Panc1 (cell line): ENCODE results near the gene PELI1. TPM values are rescaled to one million over a fixed set of nuclear protein-coding genes. Genes with fewer than 3 reads are reported as not detected.

Experiments used
- ATAC-seq: fragments of 200-7000 bp; cut with Tn5 transposase; 2 replicates; pipeline ENCODE4 v1.9.1; 2020; ENCODE audit warnings: mild to moderate bottlenecking, moderate library complexity
- BruUV-seq: library from RNA; stranded (reverse); fragments of 400-500 nt; replicated peaks from 2 replicates; lab custom pipeline; 2021; lab: Mats Ljungman, UMichigan
- CTCF ChIA-PET: fragments of 300-600 bp; sonication (Branson Sonifier 250); formaldehyde crosslinking; loops from one replicate; lab custom pipeline; 2022; ENCODE audit warnings: antibody characterized with exemption; lab: Charles Lee
- POLR2A ChIA-PET: fragments of 300-600 bp; sonication (Branson Sonifier 250); formaldehyde crosslinking; loops from one replicate; lab custom pipeline; 2022; ENCODE audit warnings: antibody characterized with exemption; lab: Charles Lee
- DNase-seq: peaks from one replicate; pipeline ENCODE4 v3.0.0-alpha.2; 2010; ENCODE audit warnings: low read depth, low spot score
- H3K27ac ChIP-seq: 2 replicates; pipeline ENCODE4 v1.5.1; 2011; ENCODE audit warnings: mild to moderate bottlenecking, low read length, inconsistent platforms
- H3K27me3 ChIP-seq: fragments of 200-500 bp; sonication (Bioruptor generic); 2 replicates; pipeline ENCODE4 v1.6.0; 2014; ENCODE audit warnings: low read length, inconsistent platforms; ENCODE audit not compliant: control insufficient read depth, insufficient read depth
- H3K36me3 ChIP-seq: fragments of 200-500 bp; sonication (Bioruptor generic); 2 replicates; pipeline ENCODE4 v1.5.1; 2014; ENCODE audit warnings: inconsistent platforms, mild to moderate bottlenecking, low read length, moderate library complexity; ENCODE audit not compliant: control insufficient read depth, insufficient read depth
- H3K4me1 ChIP-seq: 2 replicates; pipeline ENCODE4 v1.5.1; 2011; ENCODE audit warnings: inconsistent platforms, mild to moderate bottlenecking, low read length, moderate library complexity; ENCODE audit not compliant: control insufficient read depth, insufficient read depth
- H3K4me3 ChIP-seq, 2 experiments: 2 replicates each; pipeline ENCODE4 v1.5.1; 2011 to 2012; ENCODE audit warnings: low read depth in 2 of 2, low read length in 2 of 2, mild to moderate bottlenecking in 2 of 2, inconsistent platforms in 1 of 2, moderate library complexity in 1 of 2
- H3K9me3 ChIP-seq: fragments of 200-500 bp; sonication (Bioruptor generic); 2 replicates; pipeline ENCODE4 v1.5.1; 2014; ENCODE audit warnings: low read depth, mild to moderate bottlenecking, inconsistent platforms, low read length, moderate library complexity; ENCODE audit not compliant: control insufficient read depth, insufficient read depth
- POLR2AphosphoS5 ChIP-seq: IDR thresholded peaks from 2 replicates; pipeline ENCODE4 v1.6.1; 2012; ENCODE audit warnings: mild to moderate bottlenecking, low read depth, low read length, moderate library complexity
- SIN3A ChIP-seq: IDR thresholded peaks from 2 replicates; pipeline ENCODE4 v1.6.1; 2012; ENCODE audit warnings: low read depth, mild to moderate bottlenecking, low read length, moderate library complexity, borderline replicate concordance; ENCODE audit not compliant: insufficient read depth
- TCF7L2 ChIP-seq: IDR thresholded peaks from 2 replicates; pipeline ENCODE4 v1.6.1; 2011; ENCODE audit warnings: mild to moderate bottlenecking, low read depth, low read length, inconsistent platforms
- in situ Hi-C: cut with HindIII; loops from 2 replicates; pipeline ENCODE4 v1.10.0; 2016; ENCODE audit warnings: low sequenced_read_pairs, low pct_unique_long_range_greater_than_20kb
- intact Hi-C: fragments of 100-400 bp; cut with micrococcal nuclease; formaldehyde crosslinking; loops from one replicate; pipeline ENCODE4 v1.10.0; 2022; ENCODE audit not compliant: unreplicated experiment
- total RNA-seq: library from RNA; stranded (reverse); gene quantifications from one replicate; pipeline ENCODE4 v1.2.1, GENCODE V29; 2021; ENCODE audit not compliant: unreplicated experiment
- TF ChIP-seq, protein P1 (sequence below), 2 experiments: IDR thresholded peaks; 2 replicates each; pipeline ENCODE4 v1.6.1; 2011 to 2012; ENCODE audit warnings: low read depth in 2 of 2, control low read depth in 1 of 2, low read length in 1 of 2, mild to moderate bottlenecking in 1 of 2, moderate library complexity in 1 of 2; ENCODE audit not compliant: insufficient read depth in 1 of 2
- TF ChIP-seq, protein P2 (sequence below): fragments of 450-650 bp; IDR thresholded peaks from 2 replicates; pipeline ENCODE4 v1.5.1; 2017; ENCODE audit warnings: mild to moderate bottlenecking

Gene PELI1
- total RNA-seq, 1 experiment from 2014 or later = 6.7 TPM

DNA sequence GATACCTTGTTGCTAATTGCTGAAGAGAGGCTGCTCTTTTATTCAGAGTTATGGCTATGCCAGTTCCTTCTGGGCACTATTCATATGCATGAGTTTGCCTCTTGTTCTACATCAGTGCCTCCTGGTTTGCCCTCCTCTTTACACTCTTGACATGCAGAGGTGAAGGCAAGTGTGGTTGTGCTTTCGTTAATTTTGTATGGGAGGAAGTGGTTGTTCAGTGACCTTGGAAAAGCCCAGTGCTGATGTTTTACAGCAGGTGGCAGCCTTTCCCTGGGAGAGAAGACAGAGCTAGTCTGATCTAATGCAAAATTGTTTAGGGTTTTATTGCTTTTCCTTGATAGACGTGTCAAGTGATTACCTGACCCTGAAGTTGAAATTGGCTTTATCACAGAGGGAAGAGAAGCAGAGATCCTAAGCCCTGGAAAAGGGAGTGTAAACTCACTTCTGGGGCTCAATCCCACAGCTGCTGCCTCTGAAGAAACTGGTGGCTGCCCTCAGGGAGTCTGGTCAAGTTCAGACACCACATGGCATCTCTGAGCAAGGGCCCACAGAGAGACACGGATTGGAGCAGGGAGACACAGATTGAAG is 94.5 kb downstream of the PELI1 start:
- TF ChIP-seq SIN3A = no peak
- no peak for TF ChIP-seq TCF7L2
- TF ChIP-seq, protein P1, sequence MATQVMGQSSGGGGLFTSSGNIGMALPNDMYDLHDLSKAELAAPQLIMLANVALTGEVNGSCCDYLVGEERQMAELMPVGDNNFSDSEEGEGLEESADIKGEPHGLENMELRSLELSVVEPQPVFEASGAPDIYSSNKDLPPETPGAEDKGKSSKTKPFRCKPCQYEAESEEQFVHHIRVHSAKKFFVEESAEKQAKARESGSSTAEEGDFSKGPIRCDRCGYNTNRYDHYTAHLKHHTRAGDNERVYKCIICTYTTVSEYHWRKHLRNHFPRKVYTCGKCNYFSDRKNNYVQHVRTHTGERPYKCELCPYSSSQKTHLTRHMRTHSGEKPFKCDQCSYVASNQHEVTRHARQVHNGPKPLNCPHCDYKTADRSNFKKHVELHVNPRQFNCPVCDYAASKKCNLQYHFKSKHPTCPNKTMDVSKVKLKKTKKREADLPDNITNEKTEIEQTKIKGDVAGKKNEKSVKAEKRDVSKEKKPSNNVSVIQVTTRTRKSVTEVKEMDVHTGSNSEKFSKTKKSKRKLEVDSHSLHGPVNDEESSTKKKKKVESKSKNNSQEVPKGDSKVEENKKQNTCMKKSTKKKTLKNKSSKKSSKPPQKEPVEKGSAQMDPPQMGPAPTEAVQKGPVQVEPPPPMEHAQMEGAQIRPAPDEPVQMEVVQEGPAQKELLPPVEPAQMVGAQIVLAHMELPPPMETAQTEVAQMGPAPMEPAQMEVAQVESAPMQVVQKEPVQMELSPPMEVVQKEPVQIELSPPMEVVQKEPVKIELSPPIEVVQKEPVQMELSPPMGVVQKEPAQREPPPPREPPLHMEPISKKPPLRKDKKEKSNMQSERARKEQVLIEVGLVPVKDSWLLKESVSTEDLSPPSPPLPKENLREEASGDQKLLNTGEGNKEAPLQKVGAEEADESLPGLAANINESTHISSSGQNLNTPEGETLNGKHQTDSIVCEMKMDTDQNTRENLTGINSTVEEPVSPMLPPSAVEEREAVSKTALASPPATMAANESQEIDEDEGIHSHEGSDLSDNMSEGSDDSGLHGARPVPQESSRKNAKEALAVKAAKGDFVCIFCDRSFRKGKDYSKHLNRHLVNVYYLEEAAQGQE (IDR thresholded peaks at IDR 0.05; ENCODE audit: insufficient read depth in 1 of 2, low read depth in 2 of 2, low read length in 1 of 2) = no peak
- TF ChIP-seq, protein P2, sequence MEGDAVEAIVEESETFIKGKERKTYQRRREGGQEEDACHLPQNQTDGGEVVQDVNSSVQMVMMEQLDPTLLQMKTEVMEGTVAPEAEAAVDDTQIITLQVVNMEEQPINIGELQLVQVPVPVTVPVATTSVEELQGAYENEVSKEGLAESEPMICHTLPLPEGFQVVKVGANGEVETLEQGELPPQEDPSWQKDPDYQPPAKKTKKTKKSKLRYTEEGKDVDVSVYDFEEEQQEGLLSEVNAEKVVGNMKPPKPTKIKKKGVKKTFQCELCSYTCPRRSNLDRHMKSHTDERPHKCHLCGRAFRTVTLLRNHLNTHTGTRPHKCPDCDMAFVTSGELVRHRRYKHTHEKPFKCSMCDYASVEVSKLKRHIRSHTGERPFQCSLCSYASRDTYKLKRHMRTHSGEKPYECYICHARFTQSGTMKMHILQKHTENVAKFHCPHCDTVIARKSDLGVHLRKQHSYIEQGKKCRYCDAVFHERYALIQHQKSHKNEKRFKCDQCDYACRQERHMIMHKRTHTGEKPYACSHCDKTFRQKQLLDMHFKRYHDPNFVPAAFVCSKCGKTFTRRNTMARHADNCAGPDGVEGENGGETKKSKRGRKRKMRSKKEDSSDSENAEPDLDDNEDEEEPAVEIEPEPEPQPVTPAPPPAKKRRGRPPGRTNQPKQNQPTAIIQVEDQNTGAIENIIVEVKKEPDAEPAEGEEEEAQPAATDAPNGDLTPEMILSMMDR = peak; percentile 84
- TF ChIP-seq POLR2AphosphoS5 = no peak
- intact Hi-C loops = loop anchor here (1.0 to 5.0 kb wide), 2 partner anchors 276 to 438 kb away; no protein-coding TSS in a partner anchor
- H3K9me3 ChIP-seq = no peaks in the 10 kb centered on the region
- no peaks in the 10 kb centered on the region for H3K4me1 ChIP-seq
- no peak overlapping the region for H3K4me3 ChIP-seq
- ATAC-seq = peak; percentile 94
- POLR2A ChIA-PET = no interaction called here
- CTCF ChIA-PET = interaction anchor here (0.7 to 2.5 kb wide), 3 partner anchors 262 to 281 kb away, joined by 5 to 29 read pairs (median 6); no protein-coding TSS in a partner anchor
- H3K36me3 ChIP-seq = no peaks in the 10 kb centered on the region; the same call in 1 of the 2 replicates
- no peak overlapping the region for H3K27ac ChIP-seq
- peak; percentile 54 for DNase-seq
- H3K27me3 ChIP-seq = peaks cover 9% of the 10 kb centered on the region
- no TSS peak for BruUV-seq
- in situ Hi-C loops = no loop called here

DNA sequence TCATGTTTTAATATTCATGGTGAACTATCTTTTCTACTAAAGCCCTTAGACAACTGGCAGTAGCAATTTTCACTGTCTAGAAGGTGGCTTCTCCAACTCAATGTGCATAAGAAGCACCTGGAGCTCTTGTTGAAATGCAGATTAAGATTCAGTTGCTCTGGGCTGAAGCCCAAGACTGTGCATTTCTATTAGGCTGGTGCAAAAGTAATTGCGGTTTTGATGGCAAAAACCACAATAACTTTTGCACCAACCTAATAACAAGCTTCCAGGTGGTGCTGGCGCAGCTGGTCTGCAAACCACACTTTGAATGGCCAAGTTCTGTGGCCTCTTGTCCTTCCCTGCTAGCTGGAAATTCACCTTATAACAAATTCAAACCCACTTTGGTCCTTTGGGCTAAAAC is 98.3 kb downstream of the PELI1 start:
- Histone ChIP-seq H3K36me3 (no peaks in the 10 kb centered on the region), H3K4me1 (no peaks in the 10 kb centered on the region), H3K27ac (no peak overlapping the region), H3K9me3 (no peaks in the 10 kb centered on the region), H3K27me3 (no peaks in the 10 kb centered on the region), H3K4me3 (no peak overlapping the region)
- TF ChIP-seq, protein P2 = no peak
- TF ChIP-seq SIN3A (no peak), TCF7L2 (no peak), POLR2AphosphoS5 (no peak)
- TF ChIP-seq, protein P1 (IDR thresholded peaks at IDR 0.05; ENCODE audit: insufficient read depth in 1 of 2, low read depth in 2 of 2, low read length in 1 of 2) = no peak
- DNase-seq = no peak
- no TSS peak for BruUV-seq
- CTCF ChIA-PET = no interaction called here
- POLR2A ChIA-PET = no interaction called here
- intact Hi-C loops = loop anchor here (5.0 kb wide), 1 partner anchor 441 kb away; no protein-coding TSS in a partner anchor
- in situ Hi-C loops = no loop called here
- ATAC-seq = no peak
